GM13977 (cell line): ENCODE measurements around the gene TMEM165.

ENCODE experiments used
- DNase-seq: peaks from one replicate; pipeline ENCODE4 v3.0.0; 2012; ENCODE audit warnings: low spot score
- CTCF ChIP-seq: IDR thresholded peaks from 2 replicates; pipeline ENCODE4 v1.5.1; 2012; ENCODE audit warnings: mild to moderate bottlenecking, control low read depth; ENCODE audit not compliant: insufficient read depth; ENCODE audit errors: extremely low read depth, missing control alignments
- in situ Hi-C: fragments of 300-500 bp; cut with MboI; formaldehyde crosslinking; loops from one replicate; pipeline ENCODE4 v1.12.0; 2022; ENCODE audit warnings: low sequenced_read_pairs, low pct_unique_long_range_greater_than_20kb, mixed read lengths, inconsistent platforms; ENCODE audit not compliant: unreplicated experiment

TMEM165 gene

GRCh38 chr4:55380576-55380975, 15.2 kb upstream of the TMEM165 start:
- DNase-seq: no peak
- in situ Hi-C loops: no loop called here
- no peak for TF ChIP-seq CTCF

DNA sequence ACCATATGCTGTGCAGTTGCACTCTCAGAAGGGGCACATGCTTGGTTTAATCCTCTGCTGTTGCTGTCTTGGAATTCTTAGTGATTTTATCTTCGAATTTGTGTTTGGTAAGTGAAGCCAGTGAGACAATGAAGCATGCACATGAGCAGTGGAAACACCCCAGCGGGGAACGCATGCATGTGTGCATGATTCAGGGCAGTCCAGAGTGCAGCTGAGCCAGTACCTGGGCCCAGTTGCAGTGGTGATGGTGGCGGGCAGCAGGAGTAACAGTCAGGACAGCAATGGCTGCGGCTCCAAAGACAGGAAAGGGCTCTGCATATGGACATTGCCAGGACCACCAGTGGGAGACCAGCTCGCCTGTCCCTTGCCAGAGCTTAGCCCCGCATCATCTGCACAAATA, 14.3 kb upstream of the TMEM165 start:
- DNase-seq: no peak
- TF ChIP-seq CTCF: no peak
- in situ Hi-C loops: no loop called here

GRCh38 chr4:55382488-55383003, 13.2 kb upstream of the TMEM165 start:
- DNase-seq: no peak
- in situ Hi-C loops: no loop called here
- no peak for TF ChIP-seq CTCF

- in situ Hi-C loops: no loop called here
- TF ChIP-seq CTCF: no peak
- DNase-seq: no peak
Measured at GRCh38 chr4:55385201-55385649, 10.5 kb upstream of the TMEM165 start.

DNA sequence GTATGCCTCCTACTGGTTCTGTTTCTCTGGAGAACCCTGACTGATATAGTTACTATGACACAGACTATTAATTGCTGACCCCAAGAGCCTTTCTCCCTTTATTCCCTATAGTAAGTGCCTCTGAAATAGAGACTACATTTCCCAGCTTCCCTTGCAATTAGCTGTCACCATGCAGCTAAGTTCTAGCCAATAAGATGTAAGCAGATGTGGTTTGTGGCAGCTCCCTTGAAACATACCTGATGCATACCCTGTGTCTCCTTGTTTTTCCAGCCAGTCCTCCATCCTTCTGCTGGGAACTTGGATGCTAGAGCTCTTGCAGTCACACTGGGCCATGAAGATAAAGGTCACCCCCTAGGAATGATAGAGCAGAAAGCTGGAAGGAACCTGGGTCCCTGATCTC, 9.7 kb upstream of the TMEM165 start:
- no peak for DNase-seq
- TF ChIP-seq CTCF: no peak
- in situ Hi-C loops: no loop called here

- in situ Hi-C loops: no loop called here
- DNase-seq: no peak
- TF ChIP-seq CTCF: no peak
Measured at GRCh38 chr4:55386840-55387239, 8.9 kb upstream of the TMEM165 start.
